Keratinocyte (primary cell): Measurements from ENCODE around the gene RAD54L. TPM values are rescaled to one million over a fixed set of nuclear protein-coding genes. Genes with fewer than 3 reads are reported as not detected.

ENCODE experiments used
- DNase-seq: peaks from one replicate; pipeline ENCODE4 v3.0.0-alpha.2; 2011; ENCODE audit warnings: low read depth, missing footprints, low spot score
- FAIRE-seq: peaks from 2 replicates; lab custom pipeline; 2011; peaks lifted over from hg19 to GRCh38; lab: Jason Lieb, UNC
- H2AFZ ChIP-seq: 2 replicates; pipeline ENCODE4 v1.6.0; 2012; ENCODE audit warnings: low read length, control low read depth, inconsistent platforms; ENCODE audit not compliant: control insufficient read depth
- H3K27ac ChIP-seq: 2 replicates; pipeline ENCODE4 v1.5.1; 2011; ENCODE audit warnings: low read length; ENCODE audit not compliant: control insufficient read depth, insufficient read depth
- H3K27me3 ChIP-seq: 3 replicates; pipeline ENCODE4 v1.6.0; 2011; ENCODE audit warnings: low read length; ENCODE audit not compliant: control insufficient read depth, insufficient read depth; ENCODE audit errors: extremely low read depth
- H3K36me3 ChIP-seq, 2 experiments: 2 replicates in 1 of 2; 3 replicates in 1 of 2; pipeline ENCODE4 v1.5.1; 2011; ENCODE audit warnings: low read length in 2 of 2, mild to moderate bottlenecking in 1 of 2; ENCODE audit not compliant: control insufficient read depth in 2 of 2, insufficient read depth in 2 of 2; ENCODE audit errors: extremely low read depth in 1 of 2
- H3K4me1 ChIP-seq: 3 replicates; pipeline ENCODE4 v1.5.1; 2011; ENCODE audit warnings: low read length; ENCODE audit not compliant: control insufficient read depth, insufficient read depth; ENCODE audit errors: extremely low read depth
- H3K4me2 ChIP-seq: 3 replicates; pipeline ENCODE4 v1.6.0; 2011; ENCODE audit warnings: low read depth, low read length; ENCODE audit not compliant: control insufficient read depth, insufficient read depth; ENCODE audit errors: extremely low read depth
- H3K4me3 ChIP-seq, 3 experiments: fragments of 200-600 bp in 1 of 3; sonication (generic) in 1 of 3; 2 replicates in 2 of 3; 3 replicates in 1 of 3; pipeline ENCODE4 v1.5.1; 2011 to 2016; ENCODE audit warnings: low read length in 3 of 3, mild to moderate bottlenecking in 3 of 3, control low read depth in 2 of 3, inconsistent platforms in 1 of 3, low read depth in 1 of 3, mixed read lengths in 1 of 3, mixed run types in 1 of 3, moderate library complexity in 1 of 3; ENCODE audit not compliant: control insufficient read depth in 2 of 3, insufficient read depth in 2 of 3; ENCODE audit errors: extremely low read depth in 1 of 3
- H3K79me2 ChIP-seq: 2 replicates; pipeline ENCODE4 v1.6.0; 2012; ENCODE audit warnings: low read length; ENCODE audit not compliant: control insufficient read depth, insufficient read depth
- H3K9ac ChIP-seq: 3 replicates; pipeline ENCODE4 v1.6.0; 2011; ENCODE audit warnings: low read length; ENCODE audit not compliant: control insufficient read depth, insufficient read depth; ENCODE audit errors: extremely low read depth
- H3K9me1 ChIP-seq: 3 replicates; pipeline ENCODE4 v1.6.0; 2011; ENCODE audit warnings: low read length; ENCODE audit not compliant: control insufficient read depth, insufficient read depth; ENCODE audit errors: extremely low read depth
- H3K9me3 ChIP-seq: 2 replicates; pipeline ENCODE4 v1.5.1; 2012; ENCODE audit warnings: low read depth, low read length; ENCODE audit not compliant: control insufficient read depth
- H4K20me1 ChIP-seq: 3 replicates; pipeline ENCODE4 v1.6.0; 2011; ENCODE audit warnings: low read length; ENCODE audit not compliant: control insufficient read depth, insufficient read depth; ENCODE audit errors: extremely low read depth
- EZH2 ChIP-seq: IDR thresholded peaks from one replicate; pipeline ENCODE4 v1.6.1; 2012; ENCODE audit warnings: inconsistent platforms, mild to moderate bottlenecking, low read length, moderate library complexity
- dilution Hi-C: fragments of 300-500 bp; cut with MboI; formaldehyde crosslinking; loops from one replicate; pipeline ENCODE4 v1.7.0; 2020; ENCODE audit warnings: low sequenced_read_pairs; ENCODE audit not compliant: extremely low pct_ligation_motif_present
- polyA plus RNA-seq, 5 experiments: library from polyadenylated mRNA; depleted of rRNA in 3 of 5; stranded (reverse) in 3 of 5; stranded (forward) in 1 of 5; unstranded in 1 of 5; fragments of >200 nt; gene quantifications; 1 replicate in 1 of 5; 2 replicates in 3 of 5; 3 replicates in 1 of 5; pipeline versions ENCODE4 v1.2.1 to v1.2.3, GENCODE V29; 2011 to 2012; ENCODE audit warnings: missing spikeins in 2 of 5, low read depth in 1 of 5, low replicate concordance in 1 of 5
- TF ChIP-seq, protein P1 (sequence below), 3 experiments: IDR thresholded peaks in 1 of 3; conservative IDR thresholded peaks in 1 of 3; optimal IDR thresholded peaks in 1 of 3; 2 replicates in 2 of 3; 3 replicates in 1 of 3; pipeline versions ENCODE3 to v1.5.1; 2011; ENCODE audit warnings: low read length in 3 of 3, mild to moderate bottlenecking in 3 of 3, moderate library complexity in 2 of 3, control low read depth in 1 of 3, inconsistent platforms in 1 of 3; ENCODE audit not compliant: insufficient read depth in 2 of 3; ENCODE audit errors: extremely low read depth in 1 of 3

The RAD54L gene
- polyA plus RNA-seq, 1 donor (not counting 4 experiments of a cell fraction or from before 2014, with no cell fraction given): 3.8 TPM

DNA sequence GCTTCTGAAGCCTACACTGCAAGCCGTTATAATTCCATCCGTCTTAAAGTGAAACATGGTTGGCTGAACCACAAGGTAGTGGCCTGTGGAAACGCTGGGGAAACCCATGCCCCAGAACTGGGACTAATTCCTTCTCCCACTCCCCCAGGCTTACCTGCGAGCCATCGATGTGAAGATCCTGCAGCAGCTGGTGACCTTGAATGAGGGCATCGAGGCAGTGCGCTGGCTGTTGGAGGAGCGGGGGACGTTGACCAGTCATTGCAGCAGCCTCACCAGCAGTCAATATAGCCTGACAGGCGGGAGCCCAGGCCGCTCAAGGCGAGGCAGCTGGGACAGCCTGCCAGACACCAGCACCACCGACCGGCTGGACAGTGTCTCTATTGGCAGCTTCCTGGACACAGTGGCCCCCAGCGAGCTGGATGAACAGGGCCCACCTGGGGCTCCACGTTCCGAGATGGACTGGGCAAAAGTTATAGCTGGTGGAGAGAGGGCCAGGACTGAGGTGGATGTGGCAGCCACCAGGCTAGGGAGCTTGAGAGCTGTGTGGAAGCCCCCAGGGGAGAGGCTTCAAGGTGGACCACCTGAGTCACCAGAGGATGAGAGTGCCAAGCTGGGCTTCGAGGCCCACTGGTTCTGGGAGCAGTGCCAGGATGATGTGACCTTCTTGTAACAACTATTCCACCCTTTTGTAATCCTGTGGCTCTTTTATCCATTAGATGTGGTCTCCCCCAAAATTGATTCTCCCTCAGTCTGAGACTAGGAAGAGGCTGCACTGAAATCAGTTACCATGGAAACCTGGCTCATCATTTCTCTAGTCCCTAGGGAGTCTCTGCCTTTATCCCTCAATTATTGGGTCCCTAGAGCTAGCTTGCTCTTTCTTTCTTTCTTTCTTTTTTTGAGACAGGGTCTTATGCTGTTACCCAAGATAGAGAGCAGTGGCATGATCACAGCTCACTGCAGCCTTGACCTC lies 27.7 kb upstream of the RAD54L start:
- Histone ChIP-seq H3K27me3 (no peaks in the 10 kb centered on the region), H3K9me3 (no peaks in the 10 kb centered on the region), H3K4me2 (no peak overlapping the region), H3K4me1 (peaks cover 24% of the 10 kb centered on the region), H3K4me3 (no peak overlapping the region), H3K27ac (no peak overlapping the region), H3K36me3 (no peaks in the 10 kb centered on the region), H3K9me1 (no peaks in the 10 kb centered on the region), H3K79me2 (no peaks in the 10 kb centered on the region), H2AFZ (no peak overlapping the region), H4K20me1 (no peaks in the 10 kb centered on the region), H3K9ac (no peak overlapping the region)
- dilution Hi-C loops: no loop called here
- TF ChIP-seq, protein P1, sequence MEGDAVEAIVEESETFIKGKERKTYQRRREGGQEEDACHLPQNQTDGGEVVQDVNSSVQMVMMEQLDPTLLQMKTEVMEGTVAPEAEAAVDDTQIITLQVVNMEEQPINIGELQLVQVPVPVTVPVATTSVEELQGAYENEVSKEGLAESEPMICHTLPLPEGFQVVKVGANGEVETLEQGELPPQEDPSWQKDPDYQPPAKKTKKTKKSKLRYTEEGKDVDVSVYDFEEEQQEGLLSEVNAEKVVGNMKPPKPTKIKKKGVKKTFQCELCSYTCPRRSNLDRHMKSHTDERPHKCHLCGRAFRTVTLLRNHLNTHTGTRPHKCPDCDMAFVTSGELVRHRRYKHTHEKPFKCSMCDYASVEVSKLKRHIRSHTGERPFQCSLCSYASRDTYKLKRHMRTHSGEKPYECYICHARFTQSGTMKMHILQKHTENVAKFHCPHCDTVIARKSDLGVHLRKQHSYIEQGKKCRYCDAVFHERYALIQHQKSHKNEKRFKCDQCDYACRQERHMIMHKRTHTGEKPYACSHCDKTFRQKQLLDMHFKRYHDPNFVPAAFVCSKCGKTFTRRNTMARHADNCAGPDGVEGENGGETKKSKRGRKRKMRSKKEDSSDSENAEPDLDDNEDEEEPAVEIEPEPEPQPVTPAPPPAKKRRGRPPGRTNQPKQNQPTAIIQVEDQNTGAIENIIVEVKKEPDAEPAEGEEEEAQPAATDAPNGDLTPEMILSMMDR (optimal IDR thresholded peaks at IDR 0.05 in 1 of 3, IDR thresholded peaks at IDR 0.05 in 1 of 3, conservative IDR thresholded peaks at IDR 0.05 in 1 of 3; ENCODE audit: extremely low read depth in 1 of 3, insufficient read depth in 2 of 3, low read length in 3 of 3): no peak
- TF ChIP-seq EZH2: no peak
- DNase-seq (no peak), FAIRE-seq (no peak)

DNA sequence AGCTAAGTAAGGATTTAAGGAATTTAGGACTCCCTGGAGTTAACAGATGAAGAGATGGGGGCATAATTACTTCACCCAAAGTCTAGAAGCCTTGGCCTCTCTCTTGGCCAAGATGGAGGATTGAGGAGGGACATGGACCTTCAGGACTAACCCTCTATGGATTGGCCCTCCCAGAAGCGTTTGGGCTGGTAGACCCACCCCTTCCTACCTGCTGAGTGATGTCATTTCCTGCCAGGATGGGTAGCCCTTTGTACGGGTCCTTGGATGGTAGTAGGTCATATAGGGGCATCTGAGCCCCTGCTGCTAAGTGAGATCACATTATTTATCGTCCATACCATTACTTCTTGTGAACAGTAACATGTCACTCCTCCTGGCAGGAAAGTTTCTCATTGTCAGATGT lies 26.8 kb upstream of the RAD54L start:
- dilution Hi-C loops: no loop called here
- FAIRE-seq (no peak), DNase-seq (no peak)
- Histone ChIP-seq H3K4me3 (no peak overlapping the region), H2AFZ (no peak overlapping the region), H3K27me3 (no peaks in the 10 kb centered on the region), H3K9me1 (no peaks in the 10 kb centered on the region), H3K36me3 (no peaks in the 10 kb centered on the region), H3K4me1 (peaks cover 24% of the 10 kb centered on the region), H3K4me2 (no peak overlapping the region), H3K9me3 (no peaks in the 10 kb centered on the region), H3K79me2 (no peaks in the 10 kb centered on the region), H4K20me1 (no peaks in the 10 kb centered on the region), H3K9ac (no peak overlapping the region), H3K27ac (no peak overlapping the region)
- no peak for TF ChIP-seq EZH2
- TF ChIP-seq, protein P1 (optimal IDR thresholded peaks at IDR 0.05 in 1 of 3, IDR thresholded peaks at IDR 0.05 in 1 of 3, conservative IDR thresholded peaks at IDR 0.05 in 1 of 3; ENCODE audit: extremely low read depth in 1 of 3, insufficient read depth in 2 of 3, low read length in 3 of 3): no peak
